SK-N-SH (cell line): ENCODE measurements around the gene SRXN1. TPM values are rescaled to one million over a fixed set of nuclear protein-coding genes. Genes with fewer than 3 reads are reported as not detected.

Experiments
- CTCF ChIA-PET: fragments of 300-600, 350-600 bp; formaldehyde crosslinking; extraction: SDS; loops from one replicate; lab custom pipeline; 2021; lab: Yijun Ruan, JAX
- POLR2A ChIA-PET: fragments of 350-600 bp; sonication (Branson Sonifier 250); formaldehyde crosslinking; extraction: SDS; loops from one replicate; lab custom pipeline; 2020; ENCODE audit warnings: antibody characterized with exemption, inconsistent platforms; lab: Yijun Ruan, JAX
- DNase-seq: peaks from one replicate; pipeline ENCODE4 v3.0.0; 2012
- H2AFZ ChIP-seq: fragments of 200-600 bp; sonication (generic); 2 replicates; pipeline ENCODE4 v1.8.1; 2016; ENCODE audit warnings: antibody characterized with exemption, mild to moderate bottlenecking, low read depth
- H3F3A ChIP-seq: fragments of 200-600 bp; sonication (generic); replicated peaks from 2 replicates; pipeline ENCODE3; 2016; ENCODE audit warnings: antibody characterized with exemption, mild to moderate bottlenecking; ENCODE audit not compliant: insufficient read depth
- H3K27ac ChIP-seq, 2 experiments: fragments of 200-500 bp in 1 of 2; fragments of 200-600 bp in 1 of 2; sonication (Bioruptor generic) in 1 of 2; sonication (generic), shearing (Covaris generic) in 1 of 2; 2 replicates each; pipeline versions ENCODE4 v1.5.1 to v1.6.1; 2014 to 2016; ENCODE audit warnings: low read depth in 2 of 2, inconsistent platforms in 1 of 2, low read length in 1 of 2, mild to moderate bottlenecking in 1 of 2, mixed read lengths in 1 of 2
- H3K27me3 ChIP-seq: fragments of 200-600 bp; sonication (generic), shearing (Covaris generic); 2 replicates; pipeline ENCODE4 v1.6.1; 2016; ENCODE audit warnings: mixed run types; ENCODE audit not compliant: insufficient read depth
- H3K36me3 ChIP-seq, 2 experiments: fragments of 200-500 bp in 1 of 2; fragments of 200-600 bp in 1 of 2; sonication (Bioruptor generic) in 1 of 2; sonication (generic) in 1 of 2; replicated peaks in 1 of 2; 2 replicates each; pipeline versions ENCODE3 to v1.5.1; 2014 to 2016; ENCODE audit warnings: low read length in 1 of 2, mild to moderate bottlenecking in 1 of 2; ENCODE audit not compliant: insufficient read depth in 2 of 2, control insufficient read depth in 1 of 2
- H3K4me1 ChIP-seq, 2 experiments: fragments of 200-500 bp in 1 of 2; fragments of 200-600 bp in 1 of 2; sonication (Bioruptor generic) in 1 of 2; sonication (generic), shearing (Covaris generic) in 1 of 2; 2 replicates each; pipeline versions ENCODE4 v1.5.1 to v1.6.1; 2014 to 2016; ENCODE audit warnings: low read depth in 1 of 2, low read length in 1 of 2, mixed run types in 1 of 2; ENCODE audit not compliant: insufficient read depth in 2 of 2, control insufficient read depth in 1 of 2
- H3K4me2 ChIP-seq: fragments of 200-600 bp; sonication (generic), shearing (Covaris generic); 2 replicates; pipeline ENCODE4 v1.6.1; 2017; ENCODE audit warnings: mixed run types
- H3K4me3 ChIP-seq, 2 experiments: fragments of 200-500 bp in 1 of 2; fragments of 200-600 bp in 1 of 2; sonication (Bioruptor generic) in 1 of 2; sonication (generic), shearing (Covaris generic) in 1 of 2; 2 replicates each; pipeline versions ENCODE4 v1.5.1 to v1.8.1; 2014 to 2016; ENCODE audit warnings: low read depth in 2 of 2, inconsistent platforms in 1 of 2, low read length in 1 of 2, mild to moderate bottlenecking in 1 of 2, mixed read lengths in 1 of 2, moderate library complexity in 1 of 2
- H3K79me2 ChIP-seq: fragments of 200-600 bp; sonication (generic); 2 replicates; pipeline ENCODE4 v1.8.1; 2017; ENCODE audit warnings: mild to moderate bottlenecking; ENCODE audit not compliant: insufficient read depth
- H3K9ac ChIP-seq: fragments of 200-600 bp; sonication (generic); 2 replicates; pipeline ENCODE4 v1.6.1; 2017; ENCODE audit warnings: mixed run types
- H3K9me2 ChIP-seq: fragments of 200-600 bp; sonication (generic); 2 replicates; pipeline ENCODE4 v1.6.1; 2017; ENCODE audit warnings: mixed run types
- H3K9me3 ChIP-seq: fragments of 200-600 bp; sonication (generic); 2 replicates; pipeline ENCODE4 v1.6.1; 2017; ENCODE audit warnings: mixed run types, mild to moderate bottlenecking, moderate library complexity
- H4K20me1 ChIP-seq: fragments of 200-600 bp; sonication (generic); 2 replicates; pipeline ENCODE4 v1.6.1; 2017; ENCODE audit warnings: mild to moderate bottlenecking, mixed run types; ENCODE audit not compliant: insufficient read depth
- EP300 ChIP-seq, 2 experiments: IDR thresholded peaks; 2 replicates each; pipeline versions ENCODE4 v1.4.0 to v1.6.1; 2012; ENCODE audit warnings: borderline replicate concordance in 1 of 2, low read depth in 1 of 2, low read length in 1 of 2
- FOSL2 ChIP-seq: IDR thresholded peaks from 2 replicates; pipeline ENCODE4 v1.4.0; 2012; ENCODE audit warnings: low read depth, mild to moderate bottlenecking, moderate library complexity, borderline replicate concordance
- IRF3 ChIP-seq: fragments of 150-350 bp; IDR thresholded peaks from 2 replicates; pipeline ENCODE4 v1.6.1; 2016; ENCODE audit warnings: mild to moderate bottlenecking, low read depth, low read length
- MAX ChIP-seq: IDR thresholded peaks from 2 replicates; pipeline ENCODE4 v1.4.0; 2012; ENCODE audit warnings: low read depth
- MEF2A ChIP-seq: IDR thresholded peaks from 2 replicates; pipeline ENCODE4 v1.4.0; 2012; ENCODE audit warnings: low read depth, borderline replicate concordance
- MXI1 ChIP-seq: IDR thresholded peaks from 2 replicates; pipeline ENCODE4 v1.6.1; 2012; ENCODE audit warnings: mild to moderate bottlenecking, low read depth, low read length, improper control_type of control experiment
- POLR2AphosphoS5 ChIP-seq: IDR thresholded peaks from 2 replicates; pipeline ENCODE4 v1.6.1; 2012; ENCODE audit warnings: low read depth, low read length
- RCOR1 ChIP-seq: fragments of 150-350 bp; IDR thresholded peaks from 2 replicates; pipeline ENCODE4 v1.6.1; 2017; ENCODE audit warnings: antibody characterized with exemption, low read length
- REST ChIP-seq: IDR thresholded peaks from 2 replicates; pipeline ENCODE4 v1.6.1; 2012; ENCODE audit warnings: mild to moderate bottlenecking, low read depth, low read length, moderate library complexity
- RFX5 ChIP-seq: IDR thresholded peaks from 2 replicates; pipeline ENCODE4 v1.6.1; 2012; ENCODE audit warnings: mild to moderate bottlenecking, improper control_type of control experiment, low read length
- RXRA ChIP-seq: IDR thresholded peaks from 2 replicates; pipeline ENCODE4 v1.4.0; 2012; ENCODE audit warnings: low read depth, mild to moderate bottlenecking, borderline replicate concordance
- SIN3A ChIP-seq: IDR thresholded peaks from 2 replicates; pipeline ENCODE4 v1.6.1; 2012; ENCODE audit warnings: low read depth, mild to moderate bottlenecking, low read length, moderate library complexity, borderline replicate concordance
- SMC3 ChIP-seq: IDR thresholded peaks from 2 replicates; pipeline ENCODE4 v1.6.1; 2012; ENCODE audit warnings: low read depth, low read length, improper control_type of control experiment
- TAF1 ChIP-seq: IDR thresholded peaks from 2 replicates; pipeline ENCODE4 v1.6.1; 2012; ENCODE audit warnings: low read depth, mild to moderate bottlenecking, low read length, moderate library complexity, borderline replicate concordance
- TCF12 ChIP-seq: IDR thresholded peaks from 2 replicates; pipeline ENCODE4 v1.4.0; 2012
- WGBS: methylation state at CpG from one replicate; pipeline ENCODE4 v1.1.6; 2017; ENCODE audit warnings: low lambda C conversion rate; 5-methylcytosine and 5-hydroxymethylcytosine counted together
- polyA plus RNA-seq, 3 experiments: library from polyadenylated mRNA; depleted of rRNA; stranded (reverse); fragments of >200 nt; gene quantifications; 2 replicates each; pipeline ENCODE4 v1.2.3, GENCODE V29; 2012
- TF ChIP-seq, protein P1 (sequence below): fragments of 200-600 bp; sonication (generic); IDR thresholded peaks from 2 replicates; pipeline ENCODE4 v1.6.1; 2017; ENCODE audit warnings: antibody characterized with exemption, mild to moderate bottlenecking, moderate library complexity

The SRXN1 gene
- polyA plus RNA-seq, 1 of the 3 experiments (the other 2 are of a cell fraction) = 26.2 TPM

DNA sequence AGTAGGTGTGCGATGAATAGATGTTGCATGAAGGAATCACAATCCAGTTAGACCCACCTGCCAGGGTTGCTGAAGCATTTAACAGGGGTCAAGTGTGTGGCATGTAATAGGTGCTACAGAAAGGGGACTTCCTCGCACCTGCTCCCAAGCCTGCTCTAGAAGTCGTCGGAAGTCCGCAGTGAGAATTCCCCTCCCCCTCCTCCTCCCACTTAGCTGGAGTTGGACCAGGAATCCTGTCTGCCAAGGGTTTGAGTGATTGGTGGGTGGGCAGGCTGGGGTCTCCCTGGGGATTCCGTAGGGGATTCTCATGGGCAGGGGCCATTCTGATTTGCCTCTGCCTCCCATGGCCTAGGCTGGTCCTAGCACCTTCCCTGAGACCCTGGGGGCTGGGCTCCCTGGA lies 12.3 kb upstream of the SRXN1 start:
- Histone ChIP-seq H3K27me3 (no peaks in the 10 kb centered on the region), H3K4me3 (no peak overlapping the region), H4K20me1 (no peaks in the 10 kb centered on the region), H3K4me1 (no peaks in the 10 kb centered on the region; a peak in 1 of 4 replicates), H3K27ac (no peak overlapping the region), H3F3A (no peaks in the 10 kb centered on the region), H3K9me2 (no peaks in the 10 kb centered on the region), H3K79me2 (no peaks in the 10 kb centered on the region), H3K9me3 (no peaks in the 10 kb centered on the region), H2AFZ (no peak overlapping the region), H3K4me2 (no peak overlapping the region), H3K9ac (no peak overlapping the region), H3K36me3 (no peaks in the 10 kb centered on the region)
- TF ChIP-seq RFX5 = no peak
- TF ChIP-seq MXI1 = no peak
- TF ChIP-seq FOSL2 = no peak
- TF ChIP-seq RCOR1 = no peak
- no peak for TF ChIP-seq RXRA
- no peak for TF ChIP-seq MAX
- TF ChIP-seq, protein P1, sequence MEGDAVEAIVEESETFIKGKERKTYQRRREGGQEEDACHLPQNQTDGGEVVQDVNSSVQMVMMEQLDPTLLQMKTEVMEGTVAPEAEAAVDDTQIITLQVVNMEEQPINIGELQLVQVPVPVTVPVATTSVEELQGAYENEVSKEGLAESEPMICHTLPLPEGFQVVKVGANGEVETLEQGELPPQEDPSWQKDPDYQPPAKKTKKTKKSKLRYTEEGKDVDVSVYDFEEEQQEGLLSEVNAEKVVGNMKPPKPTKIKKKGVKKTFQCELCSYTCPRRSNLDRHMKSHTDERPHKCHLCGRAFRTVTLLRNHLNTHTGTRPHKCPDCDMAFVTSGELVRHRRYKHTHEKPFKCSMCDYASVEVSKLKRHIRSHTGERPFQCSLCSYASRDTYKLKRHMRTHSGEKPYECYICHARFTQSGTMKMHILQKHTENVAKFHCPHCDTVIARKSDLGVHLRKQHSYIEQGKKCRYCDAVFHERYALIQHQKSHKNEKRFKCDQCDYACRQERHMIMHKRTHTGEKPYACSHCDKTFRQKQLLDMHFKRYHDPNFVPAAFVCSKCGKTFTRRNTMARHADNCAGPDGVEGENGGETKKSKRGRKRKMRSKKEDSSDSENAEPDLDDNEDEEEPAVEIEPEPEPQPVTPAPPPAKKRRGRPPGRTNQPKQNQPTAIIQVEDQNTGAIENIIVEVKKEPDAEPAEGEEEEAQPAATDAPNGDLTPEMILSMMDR = no peak
- no peak for TF ChIP-seq POLR2AphosphoS5
- TF ChIP-seq SIN3A = no peak
- TF ChIP-seq IRF3 = no peak
- no peak for TF ChIP-seq MEF2A
- TF ChIP-seq EP300 (IDR thresholded peaks at IDR 0.05; ENCODE audit: borderline replicate concordance in 1 of 2, low read depth in 1 of 2, low read length in 1 of 2) = no peak
- no peak for TF ChIP-seq TAF1
- no peak for TF ChIP-seq TCF12
- TF ChIP-seq REST = no peak
- no peak for TF ChIP-seq SMC3
- DNase-seq = no peak
- ChIA-PET CTCF (interaction anchor here (0.9 to 6.0 kb wide), 6 partner anchors 11 to 103 kb away, joined by 3 to 76 read pairs (median 16); no protein-coding TSS in a partner anchor), POLR2A (no interaction called here)
- 75% methylated on average over 6 of the region's 6 CpGs for WGBS
